Stimulated activated CD4-positive, alpha-beta T cell treated with anti-CD3 and anti-CD28 coated beads, TNF-alpha, amount 100 ng/mL, for 1 hour (primary cell): ENCODE measurements around the gene ABLIM2.
"Not testable (repeated sequence)": the region's sequence is repeated elsewhere in the genome, so short reads cannot be mapped to it uniquely, and the experiment has no call there.

Experiments used
- DNase-seq, 3 donors: peaks; one replicate each; pipeline ENCODE4 v3.0.0-alpha.2; 2020; ENCODE audit warnings: low read depth in 3 of 3, low spot score in 1 of 3

ABLIM2 gene

GRCh38 chr4:7944599-7945220 is 213.9 kb downstream of the ABLIM2 start:
- DNase-seq = no peak

- DNase-seq = not testable (repeated sequence)
Observed at GRCh38 chr4:7943688-7944087, 214.9 kb downstream of the ABLIM2 start.

- no peak for DNase-seq
Observed at GRCh38 chr4:7943211-7943610, 215.4 kb downstream of the ABLIM2 start.

- DNase-seq = no peak
Observed at GRCh38 chr4:7941965-7942496, 216.6 kb downstream of the ABLIM2 start.

- DNase-seq = no peak
Observed at GRCh38 chr4:7941111-7941964, 217.3 kb downstream of the ABLIM2 start.

- DNase-seq = peak; percentile 71 to 81 (median 79)
Observed at GRCh38 chr4:7939377-7940108, 219.1 kb downstream of the ABLIM2 start, which contains the start of gene AFAP1. Gene AFAP1 (minus strand): TSS chr4:7939861. CDS start chr4:7872078, 67,783 bp downstream.

GRCh38 chr4:7938609-7939376 is 219.8 kb downstream of the ABLIM2 start:
- peak in 1 of 3 donors; percentile 10 for DNase-seq

- no peak for DNase-seq
Observed at GRCh38 chr4:7938266-7938608, 220.4 kb downstream of the ABLIM2 start.

- no peak for DNase-seq
Observed at GRCh38 chr4:7937006-7937405, 221.6 kb downstream of the ABLIM2 start.

GRCh38 chr4:7933651-7934510 is 224.7 kb downstream of the ABLIM2 start:
- no peak for DNase-seq

GRCh38 chr4:7932287-7932686 is 226.3 kb downstream of the ABLIM2 start:
- DNase-seq = no peak

- no peak for DNase-seq
Observed at GRCh38 chr4:7929118-7929951, 229.3 kb downstream of the ABLIM2 start.

GRCh38 chr4:7928711-7929110 is 229.9 kb downstream of the ABLIM2 start:
- DNase-seq = no peak

- no peak for DNase-seq
Observed at GRCh38 chr4:7926822-7927221, 231.8 kb downstream of the ABLIM2 start.

- no peak for DNase-seq
Observed at GRCh38 chr4:7924570-7924969, 234.0 kb downstream of the ABLIM2 start.

GRCh38 chr4:7924163-7924562 is 234.4 kb downstream of the ABLIM2 start:
- no peak for DNase-seq

GRCh38 chr4:7922466-7922865 is 236.1 kb downstream of the ABLIM2 start:
- no peak for DNase-seq

- DNase-seq = no peak
Observed at GRCh38 chr4:7918981-7919380, 239.6 kb downstream of the ABLIM2 start.

GRCh38 chr4:7918187-7918586 is 240.4 kb downstream of the ABLIM2 start:
- not testable (repeated sequence) for DNase-seq
